A549 (cell line): Measurements from ENCODE around the gene PGM1. TPM values are rescaled to one million over a fixed set of nuclear protein-coding genes. Genes with fewer than 3 reads are reported as not detected.

Source experiments
- ATAC-seq, 2 experiments: fragments of 200-7000 bp in 1 of 2; fragments of >200 bp in 1 of 2; cut with Nextera tagmentation in 1 of 2; cut with Tn5 transposase in 1 of 2; 3 replicates each; pipeline versions ENCODE4 v1.8.0 to v1.9.1; 2018 to 2020; ENCODE audit warnings: mild to moderate bottlenecking in 1 of 2, moderate library complexity in 1 of 2
- CTCF ChIA-PET: fragments of 300-600 bp; sonication (Branson Sonifier 250); formaldehyde crosslinking; extraction: SDS; loops from one replicate; lab custom pipeline; 2021; ENCODE audit warnings: antibody characterized with exemption, inconsistent platforms; lab: Yijun Ruan, JAX
- POLR2A ChIA-PET: fragments of 350-600 bp; formaldehyde crosslinking; extraction: SDS; loops from one replicate; lab custom pipeline; 2021; ENCODE audit warnings: antibody characterized with exemption, inconsistent platforms; lab: Yijun Ruan, JAX
- DNase-seq, 2 experiments: peaks; one replicate each; pipeline versions ENCODE4 v3.0.0 to v3.0.0-alpha.2; 2011 to 2016; ENCODE audit warnings: low read depth in 1 of 2, low spot score in 1 of 2
- FAIRE-seq: peaks from 2 replicates; lab custom pipeline; 2011; peaks lifted over from hg19 to GRCh38; lab: Jason Lieb, UNC
- H3K27ac ChIP-seq, 2 experiments: fragments of >200 bp; sonication (Bioruptor Twin); formaldehyde crosslinking; 3 replicates each; pipeline ENCODE4 v1.5.1; 2016 to 2017
- H3K4me1 ChIP-seq: fragments of >200 bp; sonication (Bioruptor Twin); formaldehyde crosslinking; 3 replicates; pipeline ENCODE4 v1.6.1; 2016
- H3K4me2 ChIP-seq: fragments of >200 bp; sonication (Bioruptor Twin); formaldehyde crosslinking; 3 replicates; pipeline ENCODE4 v1.6.1; 2016
- H3K4me3 ChIP-seq: fragments of >200 bp; sonication (Bioruptor Twin); formaldehyde crosslinking; 3 replicates; pipeline ENCODE4 v1.5.1; 2016
- H3K9me3 ChIP-seq: fragments of >200 bp; sonication (Bioruptor Twin); formaldehyde crosslinking; 3 replicates; pipeline ENCODE4 v1.6.1; 2016
- CBX8 ChIP-seq: fragments of 200-600 bp; sonication (generic); IDR thresholded peaks from 2 replicates; pipeline ENCODE4 v1.6.1; 2016
- CHD2 ChIP-seq: fragments of 150-350 bp; IDR thresholded peaks from 2 replicates; pipeline ENCODE4 v1.6.1; 2014; ENCODE audit warnings: low read length; ENCODE audit not compliant: partially characterized antibody
- CHD4 ChIP-seq: fragments of 200-600 bp; sonication (generic); IDR thresholded peaks from 2 replicates; pipeline ENCODE4 v1.6.1; 2016; ENCODE audit warnings: antibody characterized with exemption, mild to moderate bottlenecking, borderline replicate concordance
- EP300 ChIP-seq, 2 experiments: fragments of >200 bp; sonication (Bioruptor Twin); formaldehyde crosslinking; IDR thresholded peaks; 2 replicates in 1 of 2; 3 replicates in 1 of 2; pipeline ENCODE4 v1.6.1; 2016 to 2017
- FOSB ChIP-seq: fragments of 250-450 bp; sonication (Bioruptor Pico); IDR thresholded peaks from 2 replicates; pipeline ENCODE4 v1.5.0; 2020; ENCODE audit warnings: mild to moderate bottlenecking, moderate library complexity
- GATA3 ChIP-seq: IDR thresholded peaks from 2 replicates; pipeline ENCODE4 v1.6.1; 2012; ENCODE audit warnings: borderline replicate concordance
- HDAC2 ChIP-seq: fragments of 200-600 bp; sonication (generic); IDR thresholded peaks from 2 replicates; pipeline ENCODE4 v1.6.1; 2016
- KDM1A ChIP-seq: fragments of 200-600 bp; sonication (generic); IDR thresholded peaks from 2 replicates; pipeline ENCODE4 v1.6.1; 2016; ENCODE audit warnings: low read depth, mild to moderate bottlenecking
- KDM5A ChIP-seq: fragments of 200-600 bp; sonication (generic); IDR thresholded peaks from 2 replicates; pipeline ENCODE4 v1.6.1; 2016; ENCODE audit warnings: antibody characterized with exemption, mild to moderate bottlenecking
- MAFK ChIP-seq: fragments of 450-650 bp; IDR thresholded peaks from 2 replicates; pipeline ENCODE4 v1.6.1; 2014; ENCODE audit not compliant: partially characterized antibody
- MAZ ChIP-seq: fragments of 150-350 bp; IDR thresholded peaks from 2 replicates; pipeline ENCODE4 v1.6.1; 2014; ENCODE audit warnings: antibody characterized with exemption, low read depth, low read length, borderline replicate concordance
- NPAS2 ChIP-seq: fragments of 250-450 bp; sonication (Bioruptor Pico); IDR thresholded peaks from 2 replicates; pipeline ENCODE4 v1.8.0; 2022; ENCODE audit warnings: mild to moderate bottlenecking, moderate library complexity, borderline replicate concordance
- NR3C1 ChIP-seq: fragments of >200 bp; sonication (Bioruptor Twin); formaldehyde crosslinking; IDR thresholded peaks from 3 replicates; pipeline ENCODE4 v1.6.1; 2017
- PHF8 ChIP-seq: fragments of 200-600 bp; sonication (generic); IDR thresholded peaks from 2 replicates; pipeline ENCODE4 v1.6.1; 2016; ENCODE audit warnings: low read depth, mild to moderate bottlenecking, antibody characterized with exemption, moderate library complexity, borderline replicate concordance
- POLR2A ChIP-seq: IDR thresholded peaks from 2 replicates; pipeline ENCODE4 v1.6.1; 2012; ENCODE audit warnings: mild to moderate bottlenecking, low read length
- POLR2AphosphoS2 ChIP-seq: conservative IDR thresholded peaks from 2 replicates; pipeline ENCODE4 v1.6.1; 2012; ENCODE audit warnings: low read length, improper control_type of control experiment, inconsistent platforms
- RFX5 ChIP-seq: fragments of 450-650 bp; IDR thresholded peaks from 2 replicates; pipeline ENCODE4 v1.7.1; 2014; ENCODE audit warnings: antibody characterized with exemption, mild to moderate bottlenecking, moderate library complexity
- RNF2 ChIP-seq: fragments of 200-600 bp; sonication (generic); IDR thresholded peaks from 2 replicates; pipeline ENCODE4 v1.6.1; 2016; ENCODE audit warnings: low read depth, mild to moderate bottlenecking, antibody characterized with exemption, moderate library complexity, borderline replicate concordance
- TP53 ChIP-seq: fragments of 250-450 bp; sonication (Bioruptor Pico); IDR thresholded peaks from 2 replicates; pipeline ENCODE4 v1.5.0; 2021; ENCODE audit warnings: mild to moderate bottlenecking, moderate library complexity
- ZNF302 ChIP-seq: fragments of 250-450 bp; sonication (Bioruptor Pico); IDR thresholded peaks from 2 replicates; pipeline ENCODE4 v1.9.0; 2021; ENCODE audit warnings: inconsistent platforms, mild to moderate bottlenecking, moderate library complexity
- ZSCAN20 ChIP-seq: fragments of 250-450 bp; sonication (Bioruptor Pico); IDR thresholded peaks from 2 replicates; pipeline ENCODE4 v1.8.0; 2022; ENCODE audit warnings: mild to moderate bottlenecking, moderate library complexity
- WGBS: methylation state at CpG from one replicate; pipeline ENCODE4 v1.1.6; 2017; ENCODE audit errors: missing lambda C conversion rate; 5-methylcytosine and 5-hydroxymethylcytosine counted together
- polyA plus RNA-seq, 4 experiments: library from polyadenylated mRNA; depleted of rRNA in 3 of 4; stranded (reverse); fragments of >200 nt; fragmentation: RNase III in 1 of 4; extraction: RNeasy Plus Mini Kit Qiagen cat#74134 plus additional on column Dnase treatment in 1 of 4; gene quantifications; 2 replicates in 3 of 4; 3 replicates in 1 of 4; pipeline ENCODE4 v1.2.3, GENCODE V29; 2011 to 2017
- TF ChIP-seq, protein P1 (sequence below): fragments of 450-650 bp; IDR thresholded peaks from 2 replicates; pipeline ENCODE4 v1.6.1; 2014; ENCODE audit warnings: antibody characterized with exemption
- TF ChIP-seq, protein P2 (sequence below): fragments of 200-600 bp; sonication (generic); IDR thresholded peaks from 2 replicates; pipeline ENCODE4 v1.6.1; 2016; ENCODE audit warnings: antibody characterized with exemption, mild to moderate bottlenecking, moderate library complexity
- TF ChIP-seq, protein P3 (sequence below): fragments of 250-450 bp; sonication (Bioruptor Pico); IDR thresholded peaks from 2 replicates; pipeline ENCODE4 v1.5.0; 2020; ENCODE audit warnings: low read depth, mild to moderate bottlenecking, moderate library complexity
- TF ChIP-seq, protein P4 (sequence below): fragments of >200 bp; sonication (Bioruptor Twin); formaldehyde crosslinking; IDR thresholded peaks from 3 replicates; pipeline ENCODE4 v1.6.1; 2016
- TF ChIP-seq, protein P5 (sequence below): fragments of >200 bp; sonication (Bioruptor Twin); formaldehyde crosslinking; IDR thresholded peaks from 2 replicates; pipeline ENCODE4 v1.6.1; 2016
- TF ChIP-seq, protein P6 (sequence below): IDR thresholded peaks from 2 replicates; pipeline ENCODE4 v1.6.1; 2012; ENCODE audit warnings: low read depth, borderline replicate concordance

Gene PGM1
- polyA plus RNA-seq, 2 of the 4 experiments (the other 2 are of a cell fraction) = 25.5 to 50.2 TPM

DNA sequence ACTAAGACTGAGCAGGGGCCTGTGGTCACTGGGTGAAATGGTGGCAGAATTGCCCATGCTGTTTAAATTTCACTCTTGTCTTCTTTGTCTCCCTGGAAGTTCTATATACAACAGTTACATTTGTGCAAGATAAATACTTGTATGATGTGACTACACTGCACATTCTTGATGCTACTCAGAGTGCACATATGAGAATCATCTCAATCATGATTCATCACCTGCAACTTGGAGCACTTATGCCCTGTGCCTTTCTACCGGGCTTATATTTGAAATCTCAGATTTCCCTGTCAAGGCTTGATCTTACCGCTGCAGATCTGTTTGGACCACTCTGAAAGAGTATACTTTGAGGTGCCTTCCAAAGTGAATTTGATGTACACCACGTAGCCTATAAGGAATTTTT is 10.6 kb downstream of the PGM1 start:
- no peak overlapping the region for H3K4me3 ChIP-seq
- ATAC-seq = no peak
- no peak for TF ChIP-seq POLR2A
- TF ChIP-seq, protein P1, sequence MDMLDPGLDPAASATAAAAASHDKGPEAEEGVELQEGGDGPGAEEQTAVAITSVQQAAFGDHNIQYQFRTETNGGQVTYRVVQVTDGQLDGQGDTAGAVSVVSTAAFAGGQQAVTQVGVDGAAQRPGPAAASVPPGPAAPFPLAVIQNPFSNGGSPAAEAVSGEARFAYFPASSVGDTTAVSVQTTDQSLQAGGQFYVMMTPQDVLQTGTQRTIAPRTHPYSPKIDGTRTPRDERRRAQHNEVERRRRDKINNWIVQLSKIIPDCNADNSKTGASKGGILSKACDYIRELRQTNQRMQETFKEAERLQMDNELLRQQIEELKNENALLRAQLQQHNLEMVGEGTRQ = no peak
- no peak for TF ChIP-seq MAFK
- TF ChIP-seq TP53 (CRISPR knock-in tag) = no peak
- TF ChIP-seq CHD4 = no peak
- TF ChIP-seq KDM5A = no peak
- TF ChIP-seq RFX5 = no peak
- no peak for TF ChIP-seq NR3C1
- no peak for TF ChIP-seq CHD2
- no peak for TF ChIP-seq NPAS2 (CRISPR knock-in tag)
- no peak for TF ChIP-seq CBX8
- no peak for TF ChIP-seq MAZ
- TF ChIP-seq POLR2AphosphoS2 = no peak
- TF ChIP-seq, protein P2, sequence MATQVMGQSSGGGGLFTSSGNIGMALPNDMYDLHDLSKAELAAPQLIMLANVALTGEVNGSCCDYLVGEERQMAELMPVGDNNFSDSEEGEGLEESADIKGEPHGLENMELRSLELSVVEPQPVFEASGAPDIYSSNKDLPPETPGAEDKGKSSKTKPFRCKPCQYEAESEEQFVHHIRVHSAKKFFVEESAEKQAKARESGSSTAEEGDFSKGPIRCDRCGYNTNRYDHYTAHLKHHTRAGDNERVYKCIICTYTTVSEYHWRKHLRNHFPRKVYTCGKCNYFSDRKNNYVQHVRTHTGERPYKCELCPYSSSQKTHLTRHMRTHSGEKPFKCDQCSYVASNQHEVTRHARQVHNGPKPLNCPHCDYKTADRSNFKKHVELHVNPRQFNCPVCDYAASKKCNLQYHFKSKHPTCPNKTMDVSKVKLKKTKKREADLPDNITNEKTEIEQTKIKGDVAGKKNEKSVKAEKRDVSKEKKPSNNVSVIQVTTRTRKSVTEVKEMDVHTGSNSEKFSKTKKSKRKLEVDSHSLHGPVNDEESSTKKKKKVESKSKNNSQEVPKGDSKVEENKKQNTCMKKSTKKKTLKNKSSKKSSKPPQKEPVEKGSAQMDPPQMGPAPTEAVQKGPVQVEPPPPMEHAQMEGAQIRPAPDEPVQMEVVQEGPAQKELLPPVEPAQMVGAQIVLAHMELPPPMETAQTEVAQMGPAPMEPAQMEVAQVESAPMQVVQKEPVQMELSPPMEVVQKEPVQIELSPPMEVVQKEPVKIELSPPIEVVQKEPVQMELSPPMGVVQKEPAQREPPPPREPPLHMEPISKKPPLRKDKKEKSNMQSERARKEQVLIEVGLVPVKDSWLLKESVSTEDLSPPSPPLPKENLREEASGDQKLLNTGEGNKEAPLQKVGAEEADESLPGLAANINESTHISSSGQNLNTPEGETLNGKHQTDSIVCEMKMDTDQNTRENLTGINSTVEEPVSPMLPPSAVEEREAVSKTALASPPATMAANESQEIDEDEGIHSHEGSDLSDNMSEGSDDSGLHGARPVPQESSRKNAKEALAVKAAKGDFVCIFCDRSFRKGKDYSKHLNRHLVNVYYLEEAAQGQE = no peak
- TF ChIP-seq, all 56 proteins: peak for 0
- no peak overlapping the region for H3K27ac ChIP-seq
- CTCF ChIA-PET = no interaction called here
- WGBS = 100% methylated on average over 3 of the region's 3 CpGs
- POLR2A ChIA-PET = no interaction called here
- H3K4me1 ChIP-seq = no peaks in the 10 kb centered on the region
- DNase-seq (no peak), FAIRE-seq (no peak)
- no peak overlapping the region for H3K4me2 ChIP-seq
- no peaks in the 10 kb centered on the region for H3K9me3 ChIP-seq

DNA sequence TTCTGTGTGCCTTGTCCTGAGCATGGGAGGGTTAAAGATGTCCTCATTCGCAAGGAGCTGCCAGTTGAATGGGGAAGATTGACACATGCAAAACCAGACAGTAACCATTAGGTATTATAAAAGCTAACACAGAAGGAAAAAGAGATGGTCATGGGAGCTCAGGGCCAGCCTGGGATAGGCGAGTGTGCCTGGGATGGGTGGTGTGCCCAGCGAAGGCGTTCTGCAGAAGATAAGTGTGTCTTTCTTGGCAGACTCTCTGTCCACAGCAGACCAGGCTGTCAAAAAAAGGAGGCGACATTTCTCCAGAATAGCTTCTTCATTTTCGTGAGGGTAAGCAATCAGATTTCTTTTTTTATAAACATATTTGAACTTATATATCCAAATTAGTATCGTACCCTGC is 14.1 kb downstream of the PGM1 start:
- TF ChIP-seq, protein P3, sequence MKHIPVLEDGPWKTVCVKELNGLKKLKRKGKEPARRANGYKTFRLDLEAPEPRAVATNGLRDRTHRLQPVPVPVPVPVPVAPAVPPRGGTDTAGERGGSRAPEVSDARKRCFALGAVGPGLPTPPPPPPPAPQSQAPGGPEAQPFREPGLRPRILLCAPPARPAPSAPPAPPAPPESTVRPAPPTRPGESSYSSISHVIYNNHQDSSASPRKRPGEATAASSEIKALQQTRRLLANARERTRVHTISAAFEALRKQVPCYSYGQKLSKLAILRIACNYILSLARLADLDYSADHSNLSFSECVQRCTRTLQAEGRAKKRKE (CRISPR knock-in tag) = no peak
- no peak for TF ChIP-seq FOSB
- TF ChIP-seq, protein P4, sequence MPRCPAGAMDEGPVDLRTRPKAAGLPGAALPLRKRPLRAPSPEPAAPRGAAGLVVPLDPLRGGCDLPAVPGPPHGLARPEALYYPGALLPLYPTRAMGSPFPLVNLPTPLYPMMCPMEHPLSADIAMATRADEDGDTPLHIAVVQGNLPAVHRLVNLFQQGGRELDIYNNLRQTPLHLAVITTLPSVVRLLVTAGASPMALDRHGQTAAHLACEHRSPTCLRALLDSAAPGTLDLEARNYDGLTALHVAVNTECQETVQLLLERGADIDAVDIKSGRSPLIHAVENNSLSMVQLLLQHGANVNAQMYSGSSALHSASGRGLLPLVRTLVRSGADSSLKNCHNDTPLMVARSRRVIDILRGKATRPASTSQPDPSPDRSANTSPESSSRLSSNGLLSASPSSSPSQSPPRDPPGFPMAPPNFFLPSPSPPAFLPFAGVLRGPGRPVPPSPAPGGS = no peak
- TF ChIP-seq HDAC2 = no peak
- TF ChIP-seq, protein P5, sequence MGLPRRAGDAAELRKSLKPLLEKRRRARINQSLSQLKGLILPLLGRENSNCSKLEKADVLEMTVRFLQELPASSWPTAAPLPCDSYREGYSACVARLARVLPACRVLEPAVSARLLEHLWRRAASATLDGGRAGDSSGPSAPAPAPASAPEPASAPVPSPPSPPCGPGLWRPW = no peak
- TF ChIP-seq, protein P6, sequence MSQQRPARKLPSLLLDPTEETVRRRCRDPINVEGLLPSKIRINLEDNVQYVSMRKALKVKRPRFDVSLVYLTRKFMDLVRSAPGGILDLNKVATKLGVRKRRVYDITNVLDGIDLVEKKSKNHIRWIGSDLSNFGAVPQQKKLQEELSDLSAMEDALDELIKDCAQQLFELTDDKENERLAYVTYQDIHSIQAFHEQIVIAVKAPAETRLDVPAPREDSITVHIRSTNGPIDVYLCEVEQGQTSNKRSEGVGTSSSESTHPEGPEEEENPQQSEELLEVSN = no peak
- TF ChIP-seq MAFK = no peak
- TF ChIP-seq ZNF302 (CRISPR knock-in tag) = no peak
- no peak for TF ChIP-seq ZSCAN20 (CRISPR knock-in tag)
- no peak for TF ChIP-seq CHD2
- no peak for TF ChIP-seq GATA3
- no peak for TF ChIP-seq KDM1A
- no peak for TF ChIP-seq PHF8
- TF ChIP-seq EP300 (IDR thresholded peaks at IDR 0.05) = no peak
- TF ChIP-seq POLR2A = no peak
- TF ChIP-seq RNF2 = no peak
- no peak overlapping the region for H3K4me2 ChIP-seq
- FAIRE-seq = no peak
- no peak overlapping the region for H3K27ac ChIP-seq
- DNase-seq = no peak
- peaks cover 8% of the 10 kb centered on the region; the same call in 2 of the 3 replicates for H3K4me1 ChIP-seq
- ChIA-PET CTCF (interaction anchor here (1.2 to 1.5 kb wide), 2 partner anchors 9 to 639 kb away, joined by 3 to 5 read pairs; no protein-coding TSS in a partner anchor), POLR2A (no interaction called here)
- no peaks in the 10 kb centered on the region for H3K9me3 ChIP-seq
- no peak overlapping the region for H3K4me3 ChIP-seq
- 95% methylated on average over 7 of the region's 7 CpGs for WGBS
- no peak for ATAC-seq
